ENCODE measurements around the gene RXRA. TPM values are rescaled to one million over a fixed set of nuclear protein-coding genes. Genes with fewer than 3 reads are reported as not detected.

The RXRA gene
- total RNA-seq, 4 donors from 2014 or later: 39.4 to 81.3 (median 67.4) TPM

DNA sequence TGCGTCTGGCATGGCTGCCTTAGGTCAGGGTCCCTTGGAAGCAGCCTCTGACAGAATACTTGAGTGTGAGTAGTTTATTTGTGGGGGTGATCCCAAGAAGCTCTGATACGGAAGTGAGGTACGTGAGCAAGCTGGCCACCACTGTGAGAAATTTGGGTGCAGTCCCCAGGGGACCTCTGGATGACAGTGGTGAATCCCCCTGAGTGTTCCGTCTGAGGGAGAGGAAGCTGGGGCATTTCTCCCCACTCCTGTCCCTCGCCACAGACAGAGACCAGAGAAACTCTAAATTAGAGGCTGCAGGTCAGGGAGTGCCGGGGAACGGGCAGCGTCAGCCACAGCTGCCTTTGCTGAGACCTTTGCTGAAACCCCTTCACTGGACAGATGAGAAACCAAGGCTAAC lies 159.4 kb downstream of the RXRA start:
- 92 to 93% methylated on average over 8 of the region's 8 CpGs for WGBS, 2 donors
- Histone ChIP-seq H3K36me3 (no peaks in the 10 kb centered on the region), H3K27me3 (no peaks in the 10 kb centered on the region), H3K4me1 (no peaks in the 10 kb centered on the region), H3K4me3 (replicated peaks in 1 of 3) (no peak overlapping the region), H3K9me3 (no peaks in the 10 kb centered on the region), H3K27ac (no peak overlapping the region)
- intact Hi-C loops (cut with DNase I): no loop called here
- TF ChIP-seq POLR2A (IDR thresholded peaks at IDR 0.05): no peak
- TF ChIP-seq, protein P1, sequence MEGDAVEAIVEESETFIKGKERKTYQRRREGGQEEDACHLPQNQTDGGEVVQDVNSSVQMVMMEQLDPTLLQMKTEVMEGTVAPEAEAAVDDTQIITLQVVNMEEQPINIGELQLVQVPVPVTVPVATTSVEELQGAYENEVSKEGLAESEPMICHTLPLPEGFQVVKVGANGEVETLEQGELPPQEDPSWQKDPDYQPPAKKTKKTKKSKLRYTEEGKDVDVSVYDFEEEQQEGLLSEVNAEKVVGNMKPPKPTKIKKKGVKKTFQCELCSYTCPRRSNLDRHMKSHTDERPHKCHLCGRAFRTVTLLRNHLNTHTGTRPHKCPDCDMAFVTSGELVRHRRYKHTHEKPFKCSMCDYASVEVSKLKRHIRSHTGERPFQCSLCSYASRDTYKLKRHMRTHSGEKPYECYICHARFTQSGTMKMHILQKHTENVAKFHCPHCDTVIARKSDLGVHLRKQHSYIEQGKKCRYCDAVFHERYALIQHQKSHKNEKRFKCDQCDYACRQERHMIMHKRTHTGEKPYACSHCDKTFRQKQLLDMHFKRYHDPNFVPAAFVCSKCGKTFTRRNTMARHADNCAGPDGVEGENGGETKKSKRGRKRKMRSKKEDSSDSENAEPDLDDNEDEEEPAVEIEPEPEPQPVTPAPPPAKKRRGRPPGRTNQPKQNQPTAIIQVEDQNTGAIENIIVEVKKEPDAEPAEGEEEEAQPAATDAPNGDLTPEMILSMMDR (IDR thresholded peaks at IDR 0.05): no peak
- DNase-seq: no peak

DNA sequence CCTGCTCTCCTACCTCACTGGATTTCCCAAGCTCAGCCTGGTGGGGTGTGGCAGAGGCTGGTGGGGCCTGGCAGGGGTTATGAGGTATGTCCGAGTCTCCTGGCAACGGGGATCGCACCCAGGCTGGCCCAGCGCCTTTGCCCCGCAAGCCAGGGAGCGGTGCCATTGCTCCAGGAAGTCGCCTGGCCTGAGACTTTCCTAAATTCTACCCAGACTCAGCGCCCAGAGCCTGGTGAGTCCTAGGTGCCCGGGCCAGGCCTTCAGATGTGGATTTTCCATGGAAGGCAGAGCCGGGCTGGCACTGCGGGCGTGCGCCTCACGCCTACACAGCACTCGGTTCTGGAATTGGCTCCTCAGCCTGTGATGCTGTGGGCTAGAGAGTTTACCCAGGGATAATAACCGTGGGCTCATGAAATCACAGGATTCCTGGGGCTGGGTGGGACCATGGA lies 159.9 kb downstream of the RXRA start:
- no peaks in the 10 kb centered on the region for H3K27me3 ChIP-seq
- no peak overlapping the region for H3K27ac ChIP-seq
- no peaks in the 10 kb centered on the region for H3K4me1 ChIP-seq
- H3K36me3 ChIP-seq: no peaks in the 10 kb centered on the region
- TF ChIP-seq, protein P1 (IDR thresholded peaks at IDR 0.05): no peak
- TF ChIP-seq POLR2A (IDR thresholded peaks at IDR 0.05): no peak
- intact Hi-C loops (cut with DNase I): no loop called here
- no peak overlapping the region for H3K4me3 ChIP-seq (replicated peaks in 1 of 3)
- 89 to 91% methylated on average over 9 to 14 of the region's 16 CpGs for WGBS, 2 donors
- no peaks in the 10 kb centered on the region for H3K9me3 ChIP-seq
- no peak for DNase-seq

DNA sequence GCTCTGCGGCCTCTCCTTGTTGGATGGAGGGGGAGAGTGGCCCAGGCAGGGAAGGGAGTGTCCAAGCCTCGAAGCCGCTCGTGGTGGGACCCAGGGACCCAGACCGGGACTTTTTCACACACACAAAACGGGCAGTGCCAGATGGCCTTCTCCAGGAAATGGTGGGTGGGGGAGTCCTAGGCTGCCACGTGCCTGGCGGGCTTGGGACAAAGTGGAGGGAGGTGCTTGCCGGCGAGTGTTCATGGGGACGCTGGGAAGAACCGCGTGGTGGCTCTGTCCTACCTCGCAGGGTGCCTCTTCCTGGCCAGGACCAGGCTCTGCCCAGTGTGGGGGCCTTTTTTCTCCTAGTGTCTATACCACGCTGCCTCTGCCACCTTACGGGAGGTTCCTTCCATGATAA lies 160.3 kb downstream of the RXRA start:
- no peak for DNase-seq
- Histone ChIP-seq H3K27ac (no peak overlapping the region), H3K9me3 (no peaks in the 10 kb centered on the region), H3K4me3 (replicated peaks in 1 of 3) (no peak overlapping the region), H3K4me1 (no peaks in the 10 kb centered on the region), H3K36me3 (no peaks in the 10 kb centered on the region), H3K27me3 (no peaks in the 10 kb centered on the region)
- TF ChIP-seq, protein P1 (IDR thresholded peaks at IDR 0.05): no peak
- no peak for TF ChIP-seq POLR2A (IDR thresholded peaks at IDR 0.05)
- WGBS, 2 donors: 88 to 90% methylated on average over 16 of the region's 16 CpGs
- intact Hi-C loops (cut with DNase I): no loop called here

Small RNA genes lying within 50 kb of the gene (microRNA-seq; reads per million reads assigned to microRNA genes)
- not detected for gene MIR4669

Small RNA genes lying within 50 kb of the gene (small RNA-seq; reads per million reads assigned to genes)
- not detected for gene MIR4669

Other genes with a start within 250 kb of the RXRA start
- 10 to 100 TPM; 24.1 to 40.1 (median 27.1) TPM for gene WDR5, start 190.4 kb upstream of the RXRA start, total RNA-seq
- gene RNU6ATAC, start 161.9 kb upstream of the RXRA start, total RNA-seq: not detected

Data from thyroid gland (tissue), 4 donors.